ENCODE results near the gene ERRFI1.
A peak's percentile ranks its signal among the peaks of the same experiment; 100 is the strongest.
"Not testable (repeated sequence)": the region's sequence is repeated elsewhere in the genome, so short reads cannot be mapped to it uniquely, and the experiment has no call there.

Gene ERRFI1

GRCh38 chr1:8057779-8058178, 31.7 kb upstream of the ERRFI1 start:
- not testable (repeated sequence) for H2BK120ac ChIP-seq (ENCODE audit: low read depth, low read length); H4K91ac ChIP-seq (ENCODE audit: low read depth, low read length, poor library complexity); H3K18ac ChIP-seq (ENCODE audit: low read length); H3K79me1 ChIP-seq (ENCODE audit: low read depth, low read length); H3K9ac ChIP-seq (ENCODE audit: low read depth, low read length, poor library complexity); H3K27ac ChIP-seq (replicated peaks; ENCODE audit: low read length); H3K14ac ChIP-seq (ENCODE audit: low read length); H3K23ac ChIP-seq (ENCODE audit: low read depth, low read length, poor library complexity); H3K4me1 ChIP-seq (ENCODE audit: control insufficient read depth in 2 of 2, insufficient read depth in 1 of 2, low read depth in 1 of 2, low read length in 2 of 2); H2AK5ac ChIP-seq (ENCODE audit: low read depth, low read length); H3K4ac ChIP-seq (ENCODE audit: low read length); DNase-seq (ENCODE audit: low spot score); H4K8ac ChIP-seq (ENCODE audit: low read depth, low read length); H3K9me3 ChIP-seq (replicated peaks in 1 of 2; ENCODE audit: control insufficient read depth in 2 of 2, insufficient read depth in 1 of 2, low read depth in 1 of 2, low read length in 2 of 2); H3K27me3 ChIP-seq (ENCODE audit: control insufficient read depth in 3 of 3, insufficient read depth in 3 of 3, low read depth in 1 of 3, low read length in 3 of 3); H2BK5ac ChIP-seq (ENCODE audit: low read length); H2BK15ac ChIP-seq (ENCODE audit: low read length); H3K4me2 ChIP-seq (ENCODE audit: insufficient read depth, low read length, poor library complexity, severe bottlenecking); H3K36me3 ChIP-seq (replicated peaks in 1 of 2; ENCODE audit: control insufficient read depth in 2 of 2, insufficient read depth in 2 of 2, low read length in 2 of 2); H3K4me3 ChIP-seq (ENCODE audit: low read length in 2 of 2); H2BK12ac ChIP-seq (ENCODE audit: low read length)
- WGBS, 2 donors (ENCODE audit: extremely low coverage in 2 of 2, insufficient read length in 2 of 2, insufficient replicate concordance in 1 of 2), result no CpG with 5 or more reads among the region's 7 CpGs
- peak overlapping the region; percentile 7 for H2AFZ ChIP-seq (ENCODE audit: low read length)

- H3K14ac ChIP-seq (ENCODE audit: low read length), result no peak overlapping the region
- H3K23ac ChIP-seq (ENCODE audit: low read depth, low read length, poor library complexity), result no peak overlapping the region
- no peak overlapping the region for H4K8ac ChIP-seq (ENCODE audit: low read depth, low read length)
- no peak overlapping the region for H2BK120ac ChIP-seq (ENCODE audit: low read depth, low read length)
- WGBS, 2 donors (ENCODE audit: extremely low coverage in 2 of 2, insufficient read length in 2 of 2, insufficient replicate concordance in 1 of 2), result no CpG with 5 or more reads among the region's 4 CpGs
- H3K36me3 ChIP-seq (replicated peaks in 1 of 2; ENCODE audit: control insufficient read depth in 2 of 2, insufficient read depth in 2 of 2, low read length in 2 of 2), result no peaks in the 10 kb centered on the region
- H3K9me3 ChIP-seq (replicated peaks in 1 of 2; ENCODE audit: control insufficient read depth in 2 of 2, insufficient read depth in 1 of 2, low read depth in 1 of 2, low read length in 2 of 2), result no peaks in the 10 kb centered on the region
- no peak overlapping the region for H4K91ac ChIP-seq (ENCODE audit: low read depth, low read length, poor library complexity)
- no peak overlapping the region for H2BK12ac ChIP-seq (ENCODE audit: low read length)
- H2BK15ac ChIP-seq (ENCODE audit: low read length), result no peak overlapping the region
- H3K18ac ChIP-seq (ENCODE audit: low read length), result no peak overlapping the region
- H3K4me3 ChIP-seq (ENCODE audit: low read length in 2 of 2), result no peak overlapping the region
- H3K4me1 ChIP-seq (ENCODE audit: control insufficient read depth in 2 of 2, insufficient read depth in 1 of 2, low read depth in 1 of 2, low read length in 2 of 2), result peaks cover 0 to 4% of the 10 kb centered on the region in 2 donors
- no peak overlapping the region for H3K4ac ChIP-seq (ENCODE audit: low read length)
- H3K9ac ChIP-seq (ENCODE audit: low read depth, low read length, poor library complexity), result no peak overlapping the region
- H2BK5ac ChIP-seq (ENCODE audit: low read length), result no peak overlapping the region
- no peaks in the 10 kb centered on the region for H3K79me1 ChIP-seq (ENCODE audit: low read depth, low read length)
- H2AFZ ChIP-seq (ENCODE audit: low read length), result no peak overlapping the region
- no peak for DNase-seq (ENCODE audit: low spot score)
- peaks cover 0 to 6% (median 0%) of the 10 kb centered on the region in 3 experiments for H3K27me3 ChIP-seq (ENCODE audit: control insufficient read depth in 3 of 3, insufficient read depth in 3 of 3, low read depth in 1 of 3, low read length in 3 of 3)
- H3K27ac ChIP-seq (replicated peaks; ENCODE audit: low read length), result no peak overlapping the region
- no peak overlapping the region for H2AK5ac ChIP-seq (ENCODE audit: low read depth, low read length)
- H3K4me2 ChIP-seq (ENCODE audit: insufficient read depth, low read length, poor library complexity, severe bottlenecking), result no peak overlapping the region
Measured at GRCh38 chr1:8055973-8056372, 29.9 kb upstream of the ERRFI1 start.

- no peak overlapping the region for H4K8ac ChIP-seq (ENCODE audit: low read depth, low read length)
- no peak overlapping the region for H2BK5ac ChIP-seq (ENCODE audit: low read length)
- H3K4me1 ChIP-seq (ENCODE audit: control insufficient read depth in 2 of 2, insufficient read depth in 1 of 2, low read depth in 1 of 2, low read length in 2 of 2), result peaks cover 0 to 4% of the 10 kb centered on the region in 2 donors
- no peak overlapping the region for H3K4me2 ChIP-seq (ENCODE audit: insufficient read depth, low read length, poor library complexity, severe bottlenecking)
- WGBS, 2 donors (ENCODE audit: extremely low coverage in 2 of 2, insufficient read length in 2 of 2, insufficient replicate concordance in 1 of 2), result no CpG with 5 or more reads among the region's 5 CpGs
- peaks cover 0 to 6% (median 0%) of the 10 kb centered on the region in 3 experiments for H3K27me3 ChIP-seq (ENCODE audit: control insufficient read depth in 3 of 3, insufficient read depth in 3 of 3, low read depth in 1 of 3, low read length in 3 of 3)
- H3K79me1 ChIP-seq (ENCODE audit: low read depth, low read length), result peaks cover 2% of the 10 kb centered on the region
- H3K4me3 ChIP-seq (ENCODE audit: low read length in 2 of 2), result no peak overlapping the region
- DNase-seq (ENCODE audit: low spot score), result no peak
- H3K36me3 ChIP-seq (replicated peaks in 1 of 2; ENCODE audit: control insufficient read depth in 2 of 2, insufficient read depth in 2 of 2, low read length in 2 of 2), result no peaks in the 10 kb centered on the region
- no peak overlapping the region for H2AFZ ChIP-seq (ENCODE audit: low read length)
- no peak overlapping the region for H3K9ac ChIP-seq (ENCODE audit: low read depth, low read length, poor library complexity)
- H4K91ac ChIP-seq (ENCODE audit: low read depth, low read length, poor library complexity), result no peak overlapping the region
- H2BK120ac ChIP-seq (ENCODE audit: low read depth, low read length), result no peak overlapping the region
- no peak overlapping the region for H3K18ac ChIP-seq (ENCODE audit: low read length)
- no peak overlapping the region for H2BK12ac ChIP-seq (ENCODE audit: low read length)
- H3K27ac ChIP-seq (replicated peaks; ENCODE audit: low read length), result no peak overlapping the region
- no peak overlapping the region for H3K23ac ChIP-seq (ENCODE audit: low read depth, low read length, poor library complexity)
- H3K9me3 ChIP-seq (replicated peaks in 1 of 2; ENCODE audit: control insufficient read depth in 2 of 2, insufficient read depth in 1 of 2, low read depth in 1 of 2, low read length in 2 of 2), result no peaks in the 10 kb centered on the region
- H3K14ac ChIP-seq (ENCODE audit: low read length), result no peak overlapping the region
- H2BK15ac ChIP-seq (ENCODE audit: low read length), result no peak overlapping the region
- H2AK5ac ChIP-seq (ENCODE audit: low read depth, low read length), result no peak overlapping the region
- no peak overlapping the region for H3K4ac ChIP-seq (ENCODE audit: low read length)
Measured at GRCh38 chr1:8053878-8054567, 27.9 kb upstream of the ERRFI1 start.

GRCh38 chr1:8051650-8052049, 25.5 kb upstream of the ERRFI1 start:
- no peak overlapping the region for H3K9ac ChIP-seq (ENCODE audit: low read depth, low read length, poor library complexity)
- peak overlapping the region; percentile 17 for H4K91ac ChIP-seq (ENCODE audit: low read depth, low read length, poor library complexity)
- peaks cover 0 to 6% (median 0%) of the 10 kb centered on the region in 3 experiments for H3K27me3 ChIP-seq (ENCODE audit: control insufficient read depth in 3 of 3, insufficient read depth in 3 of 3, low read depth in 1 of 3, low read length in 3 of 3)
- peaks cover 2% of the 10 kb centered on the region for H3K79me1 ChIP-seq (ENCODE audit: low read depth, low read length)
- no peak overlapping the region for H2AK5ac ChIP-seq (ENCODE audit: low read depth, low read length)
- H3K14ac ChIP-seq (ENCODE audit: low read length), result no peak overlapping the region
- H3K9me3 ChIP-seq (replicated peaks in 1 of 2; ENCODE audit: control insufficient read depth in 2 of 2, insufficient read depth in 1 of 2, low read depth in 1 of 2, low read length in 2 of 2), result no peaks in the 10 kb centered on the region
- no peak overlapping the region for H3K18ac ChIP-seq (ENCODE audit: low read length)
- no peak overlapping the region for H2BK120ac ChIP-seq (ENCODE audit: low read depth, low read length)
- no peak overlapping the region for H2BK12ac ChIP-seq (ENCODE audit: low read length)
- H3K4me1 ChIP-seq (ENCODE audit: control insufficient read depth in 2 of 2, insufficient read depth in 1 of 2, low read depth in 1 of 2, low read length in 2 of 2), result no peaks in the 10 kb centered on the region
- no peak overlapping the region for H3K4ac ChIP-seq (ENCODE audit: low read length)
- WGBS, 2 donors (ENCODE audit: extremely low coverage in 2 of 2, insufficient read length in 2 of 2, insufficient replicate concordance in 1 of 2), result no CpG with 5 or more reads among the region's 4 CpGs
- no peak overlapping the region for H2BK5ac ChIP-seq (ENCODE audit: low read length)
- no peak overlapping the region for H3K23ac ChIP-seq (ENCODE audit: low read depth, low read length, poor library complexity)
- H3K4me3 ChIP-seq (ENCODE audit: low read length in 2 of 2), result no peak overlapping the region
- H2BK15ac ChIP-seq (ENCODE audit: low read length), result no peak overlapping the region
- no peak overlapping the region for H3K27ac ChIP-seq (replicated peaks; ENCODE audit: low read length)
- no peak overlapping the region for H4K8ac ChIP-seq (ENCODE audit: low read depth, low read length)
- DNase-seq (ENCODE audit: low spot score), result no peak
- no peak overlapping the region for H3K4me2 ChIP-seq (ENCODE audit: insufficient read depth, low read length, poor library complexity, severe bottlenecking)
- H2AFZ ChIP-seq (ENCODE audit: low read length), result no peak overlapping the region
- H3K36me3 ChIP-seq (replicated peaks in 1 of 2; ENCODE audit: control insufficient read depth in 2 of 2, insufficient read depth in 2 of 2, low read length in 2 of 2), result no peaks in the 10 kb centered on the region
